Medulla oblongata (tissue), 1 donor: ENCODE results near the gene TBK1.

Experiments used
- DNase-seq: peaks from one replicate; pipeline ENCODE4 v3.0.0-alpha.2; 2015; ENCODE audit errors: extremely low spot score

Gene TBK1

DNA sequence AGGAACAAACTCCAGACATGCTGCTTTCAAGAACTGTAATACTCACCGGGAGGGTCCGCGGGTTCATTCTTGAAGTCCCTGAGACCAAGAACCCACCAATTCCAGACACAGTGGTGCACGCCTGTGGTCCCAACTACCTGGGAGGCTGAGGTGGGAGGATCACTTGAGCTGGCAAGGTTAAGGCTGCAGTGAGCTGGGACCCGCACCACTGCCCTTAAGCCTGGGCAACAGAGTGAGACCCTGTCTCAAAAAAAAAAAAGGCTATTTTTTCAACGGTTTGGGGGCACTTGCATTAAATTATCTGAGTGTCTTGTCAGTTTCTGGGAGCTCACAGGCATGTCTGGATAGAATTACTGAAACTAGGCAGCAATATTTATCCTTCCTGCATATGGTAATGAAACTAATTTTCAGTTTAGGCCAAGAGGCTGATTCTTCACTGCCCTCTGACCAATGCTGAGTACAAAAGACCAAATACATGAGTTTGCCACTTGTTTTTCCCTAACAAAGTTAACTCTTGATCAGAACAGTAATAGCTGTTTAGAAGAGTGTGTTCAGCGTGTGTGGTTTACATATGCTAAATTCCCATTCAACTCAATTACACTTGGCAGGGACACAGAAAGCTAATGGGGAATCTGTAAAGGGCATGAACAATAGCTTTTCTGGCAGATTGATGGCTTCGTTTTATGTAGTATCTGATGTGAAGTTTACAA, 92.6 kb downstream of the TBK1 start:
- DNase-seq = no peak

DNA sequence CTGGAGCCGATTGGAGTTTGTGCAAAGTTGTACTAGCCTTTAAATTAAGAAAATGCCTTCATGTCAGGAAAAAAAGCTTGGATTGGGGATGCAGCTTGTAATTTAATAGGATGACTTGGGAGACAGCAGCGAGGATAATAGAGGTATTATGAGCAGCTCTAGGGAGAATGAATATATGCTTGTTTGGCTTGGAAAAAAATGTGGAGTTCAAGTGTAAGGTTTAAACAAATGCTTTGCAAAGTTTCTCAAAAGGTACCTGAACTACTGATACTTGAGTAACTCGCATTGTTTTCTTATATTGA, 93.1 kb downstream of the TBK1 start:
- no peak for DNase-seq

DNA sequence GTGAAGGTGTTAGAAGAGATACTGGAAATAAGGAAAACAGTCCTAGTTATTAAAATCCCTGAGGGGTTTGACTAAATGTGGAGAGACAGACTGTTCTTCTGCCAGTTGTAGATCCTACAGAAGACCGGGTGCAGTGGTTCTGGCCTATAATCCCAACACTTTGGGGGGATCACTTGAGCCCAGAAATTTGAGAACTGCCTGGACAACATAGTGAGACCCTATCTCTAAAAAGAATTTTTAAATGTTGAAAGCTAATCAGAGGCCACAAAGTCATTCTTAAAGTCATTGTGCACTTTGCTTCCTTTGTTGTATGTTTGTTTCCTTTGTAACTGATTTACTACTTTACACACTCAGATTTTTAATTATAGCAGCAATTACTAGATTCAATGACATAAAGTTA, 97.2 kb downstream of the TBK1 start:
- DNase-seq = no peak

DNA sequence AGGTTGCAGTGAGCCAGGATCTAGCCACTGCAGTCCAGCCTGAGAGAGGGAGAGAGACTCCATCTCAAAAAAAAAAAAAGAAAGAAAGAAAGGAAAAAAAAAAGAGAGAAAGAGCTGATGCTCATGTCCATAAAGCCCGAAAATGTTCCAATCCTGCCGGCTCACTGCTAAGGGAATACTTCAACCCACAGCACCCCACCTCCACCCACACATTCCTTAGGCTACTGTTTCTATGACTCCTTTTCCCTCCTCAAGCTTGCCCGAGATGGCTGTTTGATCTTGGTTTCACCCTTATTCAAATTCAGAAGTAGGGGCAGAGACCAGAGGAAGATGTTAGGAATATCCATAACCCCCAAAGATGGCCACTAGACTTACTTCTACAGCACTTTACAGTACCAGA, 98.8 kb downstream of the TBK1 start:
- no peak for DNase-seq

DNA sequence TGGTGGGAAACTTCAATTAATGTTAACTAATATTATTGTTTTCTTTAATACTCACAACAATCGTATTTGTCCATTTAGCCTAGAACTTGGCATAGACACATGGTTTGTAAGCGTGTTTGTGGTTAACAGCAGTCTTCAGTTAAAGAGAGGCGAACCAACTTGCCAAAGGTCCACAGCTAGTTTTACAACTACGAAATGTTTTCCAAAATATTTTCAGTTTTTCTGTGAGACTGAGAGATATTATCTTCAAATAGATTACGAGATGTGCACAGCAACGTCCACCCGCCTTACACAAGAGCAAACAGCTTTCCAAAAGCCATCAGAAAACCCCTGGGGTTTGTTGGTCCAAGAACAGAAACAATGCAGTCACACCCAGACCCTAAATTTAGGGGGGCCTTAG, 99.8 kb downstream of the TBK1 start:
- no peak for DNase-seq
